ENCODE data around the gene ZNF366. TPM values are rescaled to one million over a fixed set of nuclear protein-coding genes. Genes with fewer than 3 reads are reported as not detected.

The ZNF366 gene
- total and polyA plus RNA-seq, 2 donors = 0.59 to 3.8 TPM

GRCh38 chr5:72456391-72457074 is 50.7 kb downstream of the ZNF366 start:
- Histone ChIP-seq H3K27me3 (ENCODE audit: control insufficient read depth in 2 of 2, insufficient read depth in 1 of 2, low read length in 1 of 2) (no peaks in the 10 kb centered on the region), H3K4me1 (ENCODE audit: control insufficient read depth in 2 of 2, insufficient read depth in 2 of 2, low read length in 2 of 2) (peaks cover 0 to 11% of the 10 kb centered on the region in 2 donors), H3K4me3 (ENCODE audit: low read length in 2 of 2) (no peak overlapping the region), H3K36me3 (ENCODE audit: control insufficient read depth in 2 of 2, insufficient read depth in 2 of 2, low read length in 1 of 2) (no peaks in the 10 kb centered on the region), H3K27ac (ENCODE audit: low read depth in 1 of 2, low read length in 1 of 2) (no peak overlapping the region), H3K9me3 (ENCODE audit: control insufficient read depth in 2 of 2, insufficient read depth in 1 of 2, low read length in 1 of 2) (peaks cover 0 to 1% of the 10 kb centered on the region in 2 donors)
- WGBS = 98% methylated on average over 8 of the region's 8 CpGs
- no peak for DNase-seq (ENCODE audit: low read depth in 6 of 9, low spot score in 9 of 9)

- no peak overlapping the region for H3K4me3 ChIP-seq (ENCODE audit: low read length in 2 of 2)
- H3K27me3 ChIP-seq (ENCODE audit: control insufficient read depth in 2 of 2, insufficient read depth in 1 of 2, low read length in 1 of 2) = no peaks in the 10 kb centered on the region
- no peak overlapping the region for H3K27ac ChIP-seq (ENCODE audit: low read depth in 1 of 2, low read length in 1 of 2)
- DNase-seq (ENCODE audit: low read depth in 6 of 9, low spot score in 9 of 9) = no peak
- no peaks in the 10 kb centered on the region for H3K36me3 ChIP-seq (ENCODE audit: control insufficient read depth in 2 of 2, insufficient read depth in 2 of 2, low read length in 1 of 2)
- peaks cover 0 to 11% of the 10 kb centered on the region in 2 donors for H3K4me1 ChIP-seq (ENCODE audit: control insufficient read depth in 2 of 2, insufficient read depth in 2 of 2, low read length in 2 of 2)
- 96% methylated on average over 9 of the region's 9 CpGs for WGBS
- H3K9me3 ChIP-seq (ENCODE audit: control insufficient read depth in 2 of 2, insufficient read depth in 1 of 2, low read length in 1 of 2) = peaks cover 1 to 3% of the 10 kb centered on the region in 2 donors
Measured at GRCh38 chr5:72455476-72455875, 51.7 kb downstream of the ZNF366 start.

- Histone ChIP-seq H3K27ac (ENCODE audit: low read depth in 1 of 2, low read length in 1 of 2) (no peak overlapping the region), H3K4me3 (ENCODE audit: low read length in 2 of 2) (no peak overlapping the region), H3K27me3 (ENCODE audit: control insufficient read depth in 2 of 2, insufficient read depth in 1 of 2, low read length in 1 of 2) (no peaks in the 10 kb centered on the region), H3K9me3 (ENCODE audit: control insufficient read depth in 2 of 2, insufficient read depth in 1 of 2, low read length in 1 of 2) (peaks cover 0 to 3% of the 10 kb centered on the region in 2 donors), H3K36me3 (ENCODE audit: control insufficient read depth in 2 of 2, insufficient read depth in 2 of 2, low read length in 1 of 2) (no peaks in the 10 kb centered on the region), H3K4me1 (ENCODE audit: control insufficient read depth in 2 of 2, insufficient read depth in 2 of 2, low read length in 2 of 2) (peaks cover 0 to 11% of the 10 kb centered on the region in 2 donors)
- DNase-seq (ENCODE audit: low read depth in 6 of 9, low spot score in 9 of 9) = no peak
- WGBS = 98% methylated on average over 2 of the region's 2 CpGs
Measured at GRCh38 chr5:72454996-72455395, 52.2 kb downstream of the ZNF366 start.

GRCh38 chr5:72453246-72453775 is 53.9 kb downstream of the ZNF366 start:
- Histone ChIP-seq H3K27me3 (ENCODE audit: control insufficient read depth in 2 of 2, insufficient read depth in 1 of 2, low read length in 1 of 2) (no peaks in the 10 kb centered on the region), H3K9me3 (ENCODE audit: control insufficient read depth in 2 of 2, insufficient read depth in 1 of 2, low read length in 1 of 2) (peaks cover 0 to 3% of the 10 kb centered on the region in 2 donors), H3K36me3 (ENCODE audit: control insufficient read depth in 2 of 2, insufficient read depth in 2 of 2, low read length in 1 of 2) (no peaks in the 10 kb centered on the region), H3K27ac (ENCODE audit: low read depth in 1 of 2, low read length in 1 of 2) (peak overlapping the region; percentile 4 to 11), H3K4me3 (ENCODE audit: low read length in 2 of 2) (no peak overlapping the region), H3K4me1 (ENCODE audit: control insufficient read depth in 2 of 2, insufficient read depth in 2 of 2, low read length in 2 of 2) (peaks cover 0 to 4% of the 10 kb centered on the region in 2 donors)
- WGBS = 94% methylated on average over 4 of the region's 4 CpGs
- DNase-seq (ENCODE audit: low read depth in 6 of 9, low spot score in 9 of 9) = no peak

- H3K27ac ChIP-seq (ENCODE audit: low read depth in 1 of 2, low read length in 1 of 2) = peak overlapping the region; percentile 20 to 64
- peaks cover 0 to 4% of the 10 kb centered on the region in 2 donors for H3K4me1 ChIP-seq (ENCODE audit: control insufficient read depth in 2 of 2, insufficient read depth in 2 of 2, low read length in 2 of 2)
- WGBS = 81% methylated on average over 9 of the region's 9 CpGs
- H3K36me3 ChIP-seq (ENCODE audit: control insufficient read depth in 2 of 2, insufficient read depth in 2 of 2, low read length in 1 of 2) = no peaks in the 10 kb centered on the region
- H3K27me3 ChIP-seq (ENCODE audit: control insufficient read depth in 2 of 2, insufficient read depth in 1 of 2, low read length in 1 of 2) = no peaks in the 10 kb centered on the region
- peaks cover 0 to 3% of the 10 kb centered on the region in 2 donors for H3K9me3 ChIP-seq (ENCODE audit: control insufficient read depth in 2 of 2, insufficient read depth in 1 of 2, low read length in 1 of 2)
- DNase-seq (ENCODE audit: low read depth in 6 of 9, low spot score in 9 of 9) = no peak
- H3K4me3 ChIP-seq (ENCODE audit: low read length in 2 of 2) = no peak overlapping the region
Measured at GRCh38 chr5:72452515-72453245, 54.5 kb downstream of the ZNF366 start.

GRCh38 chr5:72451741-72452505 is 55.3 kb downstream of the ZNF366 start:
- no peaks in the 10 kb centered on the region for H3K36me3 ChIP-seq (ENCODE audit: control insufficient read depth in 2 of 2, insufficient read depth in 2 of 2, low read length in 1 of 2)
- 64% methylated on average over 13 of the region's 13 CpGs for WGBS
- H3K9me3 ChIP-seq (ENCODE audit: control insufficient read depth in 2 of 2, insufficient read depth in 1 of 2, low read length in 1 of 2) = peaks cover 0 to 3% of the 10 kb centered on the region in 2 donors
- no peaks in the 10 kb centered on the region for H3K27me3 ChIP-seq (ENCODE audit: control insufficient read depth in 2 of 2, insufficient read depth in 1 of 2, low read length in 1 of 2)
- H3K27ac ChIP-seq (ENCODE audit: low read depth in 1 of 2, low read length in 1 of 2) = peak overlapping the region; percentile 50 to 64
- peaks cover 0 to 4% of the 10 kb centered on the region in 2 donors for H3K4me1 ChIP-seq (ENCODE audit: control insufficient read depth in 2 of 2, insufficient read depth in 2 of 2, low read length in 2 of 2)
- no peak overlapping the region for H3K4me3 ChIP-seq (ENCODE audit: low read length in 2 of 2)
- DNase-seq (ENCODE audit: low read depth in 6 of 9, low spot score in 9 of 9) = peak in 2 of 9 donors; percentile 4 to 25

- H3K4me3 ChIP-seq (ENCODE audit: low read length in 2 of 2) = no peak overlapping the region
- H3K27me3 ChIP-seq (ENCODE audit: control insufficient read depth in 2 of 2, insufficient read depth in 1 of 2, low read length in 1 of 2) = no peaks in the 10 kb centered on the region
- H3K9me3 ChIP-seq (ENCODE audit: control insufficient read depth in 2 of 2, insufficient read depth in 1 of 2, low read length in 1 of 2) = peaks cover 0 to 3% of the 10 kb centered on the region in 2 donors
- H3K4me1 ChIP-seq (ENCODE audit: control insufficient read depth in 2 of 2, insufficient read depth in 2 of 2, low read length in 2 of 2) = peaks cover 0 to under 1% of the 10 kb centered on the region in 2 donors
- no peak overlapping the region for H3K27ac ChIP-seq (ENCODE audit: low read depth in 1 of 2, low read length in 1 of 2)
- 0% methylated on average over 1 of the region's 1 CpG for WGBS
- no peak for DNase-seq (ENCODE audit: low read depth in 6 of 9, low spot score in 9 of 9)
- H3K36me3 ChIP-seq (ENCODE audit: control insufficient read depth in 2 of 2, insufficient read depth in 2 of 2, low read length in 1 of 2) = no peaks in the 10 kb centered on the region
Measured at GRCh38 chr5:72448368-72448767, 58.8 kb downstream of the ZNF366 start.

- H3K27ac ChIP-seq (ENCODE audit: low read depth in 1 of 2, low read length in 1 of 2) = no peak overlapping the region
- 99% methylated on average over 4 of the region's 4 CpGs for WGBS
- DNase-seq (ENCODE audit: low read depth in 6 of 9, low spot score in 9 of 9) = no peak
Measured at GRCh38 chr5:72447751-72448150, 59.5 kb downstream of the ZNF366 start.

More at GRCh38 chr5:72447751-72448150, 59.5 kb downstream of the ZNF366 start:
- Histone ChIP-seq H3K9me3 (ENCODE audit: control insufficient read depth in 2 of 2, insufficient read depth in 1 of 2, low read length in 1 of 2) (peaks cover 0 to 3% of the 10 kb centered on the region in 2 donors), H3K4me3 (ENCODE audit: low read length in 2 of 2) (no peak overlapping the region), H3K27me3 (ENCODE audit: control insufficient read depth in 2 of 2, insufficient read depth in 1 of 2, low read length in 1 of 2) (no peaks in the 10 kb centered on the region), H3K36me3 (ENCODE audit: control insufficient read depth in 2 of 2, insufficient read depth in 2 of 2, low read length in 1 of 2) (no peaks in the 10 kb centered on the region), H3K4me1 (ENCODE audit: control insufficient read depth in 2 of 2, insufficient read depth in 2 of 2, low read length in 2 of 2) (no peaks in the 10 kb centered on the region)

All from thymus (tissue), 11 donors.